Keratinocyte (primary cell): ENCODE data around the gene AAMDC. TPM values are rescaled to one million over a fixed set of nuclear protein-coding genes. Genes with fewer than 3 reads are reported as not detected.
"Not testable (repeated sequence)": the region's sequence is repeated elsewhere in the genome, so short reads cannot be mapped to it uniquely, and the experiment has no call there.

Source experiments
- DNase-seq: peaks from one replicate; pipeline ENCODE4 v3.0.0-alpha.2; 2011; ENCODE audit warnings: low read depth, missing footprints, low spot score
- FAIRE-seq: peaks from 2 replicates; lab custom pipeline; 2011; peaks lifted over from hg19 to GRCh38; lab: Jason Lieb, UNC
- H2AFZ ChIP-seq: 2 replicates; pipeline ENCODE4 v1.6.0; 2012; ENCODE audit warnings: low read length, control low read depth, inconsistent platforms; ENCODE audit not compliant: control insufficient read depth
- H3K27ac ChIP-seq: 2 replicates; pipeline ENCODE4 v1.5.1; 2011; ENCODE audit warnings: low read length; ENCODE audit not compliant: control insufficient read depth, insufficient read depth
- H3K27me3 ChIP-seq: 3 replicates; pipeline ENCODE4 v1.6.0; 2011; ENCODE audit warnings: low read length; ENCODE audit not compliant: control insufficient read depth, insufficient read depth; ENCODE audit errors: extremely low read depth
- H3K36me3 ChIP-seq, 2 experiments: 2 replicates in 1 of 2; 3 replicates in 1 of 2; pipeline ENCODE4 v1.5.1; 2011; ENCODE audit warnings: low read length in 2 of 2, mild to moderate bottlenecking in 1 of 2; ENCODE audit not compliant: control insufficient read depth in 2 of 2, insufficient read depth in 2 of 2; ENCODE audit errors: extremely low read depth in 1 of 2
- H3K4me1 ChIP-seq: 3 replicates; pipeline ENCODE4 v1.5.1; 2011; ENCODE audit warnings: low read length; ENCODE audit not compliant: control insufficient read depth, insufficient read depth; ENCODE audit errors: extremely low read depth
- H3K4me2 ChIP-seq: 3 replicates; pipeline ENCODE4 v1.6.0; 2011; ENCODE audit warnings: low read depth, low read length; ENCODE audit not compliant: control insufficient read depth, insufficient read depth; ENCODE audit errors: extremely low read depth
- H3K4me3 ChIP-seq, 3 experiments: fragments of 200-600 bp in 1 of 3; sonication (generic) in 1 of 3; 2 replicates in 2 of 3; 3 replicates in 1 of 3; pipeline ENCODE4 v1.5.1; 2011 to 2016; ENCODE audit warnings: low read length in 3 of 3, mild to moderate bottlenecking in 3 of 3, control low read depth in 2 of 3, inconsistent platforms in 1 of 3, low read depth in 1 of 3, mixed read lengths in 1 of 3, mixed run types in 1 of 3, moderate library complexity in 1 of 3; ENCODE audit not compliant: control insufficient read depth in 2 of 3, insufficient read depth in 2 of 3; ENCODE audit errors: extremely low read depth in 1 of 3
- H3K79me2 ChIP-seq: 2 replicates; pipeline ENCODE4 v1.6.0; 2012; ENCODE audit warnings: low read length; ENCODE audit not compliant: control insufficient read depth, insufficient read depth
- H3K9ac ChIP-seq: 3 replicates; pipeline ENCODE4 v1.6.0; 2011; ENCODE audit warnings: low read length; ENCODE audit not compliant: control insufficient read depth, insufficient read depth; ENCODE audit errors: extremely low read depth
- H3K9me1 ChIP-seq: 3 replicates; pipeline ENCODE4 v1.6.0; 2011; ENCODE audit warnings: low read length; ENCODE audit not compliant: control insufficient read depth, insufficient read depth; ENCODE audit errors: extremely low read depth
- H3K9me3 ChIP-seq: 2 replicates; pipeline ENCODE4 v1.5.1; 2012; ENCODE audit warnings: low read depth, low read length; ENCODE audit not compliant: control insufficient read depth
- H4K20me1 ChIP-seq: 3 replicates; pipeline ENCODE4 v1.6.0; 2011; ENCODE audit warnings: low read length; ENCODE audit not compliant: control insufficient read depth, insufficient read depth; ENCODE audit errors: extremely low read depth
- CTCF ChIP-seq, 3 experiments: IDR thresholded peaks in 1 of 3; conservative IDR thresholded peaks in 1 of 3; optimal IDR thresholded peaks in 1 of 3; 2 replicates in 2 of 3; 3 replicates in 1 of 3; pipeline versions ENCODE3 to v1.5.1; 2011; ENCODE audit warnings: low read length in 3 of 3, mild to moderate bottlenecking in 3 of 3, moderate library complexity in 2 of 3, control low read depth in 1 of 3, inconsistent platforms in 1 of 3; ENCODE audit not compliant: insufficient read depth in 2 of 3; ENCODE audit errors: extremely low read depth in 1 of 3
- EZH2 ChIP-seq: IDR thresholded peaks from one replicate; pipeline ENCODE4 v1.6.1; 2012; ENCODE audit warnings: inconsistent platforms, mild to moderate bottlenecking, low read length, moderate library complexity
- dilution Hi-C: fragments of 300-500 bp; cut with MboI; formaldehyde crosslinking; loops from one replicate; pipeline ENCODE4 v1.7.0; 2020; ENCODE audit warnings: low sequenced_read_pairs; ENCODE audit not compliant: extremely low pct_ligation_motif_present
- polyA plus RNA-seq, 5 experiments: library from polyadenylated mRNA; depleted of rRNA in 3 of 5; stranded (reverse) in 3 of 5; stranded (forward) in 1 of 5; unstranded in 1 of 5; fragments of >200 nt; gene quantifications; 1 replicate in 1 of 5; 2 replicates in 3 of 5; 3 replicates in 1 of 5; pipeline versions ENCODE4 v1.2.1 to v1.2.3, GENCODE V29; 2011 to 2012; ENCODE audit warnings: missing spikeins in 2 of 5, low read depth in 1 of 5, low replicate concordance in 1 of 5

Gene AAMDC
- polyA plus RNA-seq, 1 donor (not counting 4 experiments of a cell fraction or from before 2014, with no cell fraction given): 22.4 TPM

GRCh38 chr11:77876045-77876444 lies 55.1 kb downstream of the AAMDC start:
- H3K9ac ChIP-seq: no peak overlapping the region
- H3K79me2 ChIP-seq: no peaks in the 10 kb centered on the region
- FAIRE-seq (no peak), DNase-seq (no peak)
- peaks cover 7% of the 10 kb centered on the region for H3K4me1 ChIP-seq
- H3K27me3 ChIP-seq: no peaks in the 10 kb centered on the region
- no peaks in the 10 kb centered on the region for H3K9me3 ChIP-seq
- no peak overlapping the region for H3K4me2 ChIP-seq
- no peak overlapping the region for H3K4me3 ChIP-seq
- dilution Hi-C loops: no loop called here
- H3K36me3 ChIP-seq: peaks cover 2 to 5% of the 10 kb centered on the region in 2 experiments
- H3K9me1 ChIP-seq: peaks cover 3% of the 10 kb centered on the region
- H4K20me1 ChIP-seq: no peaks in the 10 kb centered on the region
- H2AFZ ChIP-seq: no peak overlapping the region
- TF ChIP-seq EZH2: no peak
- TF ChIP-seq CTCF (optimal IDR thresholded peaks at IDR 0.05 in 1 of 3, IDR thresholded peaks at IDR 0.05 in 1 of 3, conservative IDR thresholded peaks at IDR 0.05 in 1 of 3; ENCODE audit: extremely low read depth in 1 of 3, insufficient read depth in 2 of 3, low read length in 3 of 3): no peak
- no peak overlapping the region for H3K27ac ChIP-seq

GRCh38 chr11:77878247-77878646 lies 57.3 kb downstream of the AAMDC start:
- dilution Hi-C loops, H3K9me3 ChIP-seq, H3K4me3 ChIP-seq, H3K36me3 ChIP-seq, H3K27ac ChIP-seq, H3K4me2 ChIP-seq, H3K27me3 ChIP-seq, H3K9ac ChIP-seq, H3K4me1 ChIP-seq, H2AFZ ChIP-seq, H4K20me1 ChIP-seq, H3K9me1 ChIP-seq, H3K79me2 ChIP-seq: not testable (repeated sequence)
- DNase-seq (peak; percentile 32), FAIRE-seq (peak; percentile 68)

- Histone ChIP-seq H4K20me1 (no peaks in the 10 kb centered on the region), H3K9me3 (no peaks in the 10 kb centered on the region), H3K4me2 (no peak overlapping the region), H3K27ac (no peak overlapping the region), H3K27me3 (no peaks in the 10 kb centered on the region), H3K9ac (no peak overlapping the region), H3K4me3 (no peak overlapping the region), H3K79me2 (no peaks in the 10 kb centered on the region), H2AFZ (no peak overlapping the region), H3K9me1 (peaks cover 3% of the 10 kb centered on the region), H3K4me1 (peaks cover 7% of the 10 kb centered on the region), H3K36me3 (peaks cover 5 to 8% of the 10 kb centered on the region in 2 experiments)
- FAIRE-seq (no peak), DNase-seq (no peak)
- dilution Hi-C loops: no loop called here
- TF ChIP-seq EZH2 (no peak), CTCF (optimal IDR thresholded peaks at IDR 0.05 in 1 of 3, IDR thresholded peaks at IDR 0.05 in 1 of 3, conservative IDR thresholded peaks at IDR 0.05 in 1 of 3; ENCODE audit: extremely low read depth in 1 of 3, insufficient read depth in 2 of 3, low read length in 3 of 3) (peak in 2 of 3 experiments; percentile 2 to 7)
Measured at GRCh38 chr11:77879218-77879617, 58.3 kb downstream of the AAMDC start.
